H1 (cell line): ENCODE data around the gene TMPRSS11E. TPM values are rescaled to one million over a fixed set of nuclear protein-coding genes. Genes with fewer than 3 reads are reported as not detected.

ENCODE experiments used
- BACH1 ChIP-seq: IDR thresholded peaks from 2 replicates; pipeline ENCODE4 v1.6.1; 2012; ENCODE audit warnings: low read length, improper control_type of control experiment
- EP300 ChIP-seq, 2 experiments: IDR thresholded peaks; 1 replicate in 1 of 2; 2 replicates in 1 of 2; pipeline ENCODE4 v1.6.1; 2011 to 2012; ENCODE audit warnings: low read depth in 2 of 2, low read length in 2 of 2, mild to moderate bottlenecking in 2 of 2, borderline replicate concordance in 1 of 2, inconsistent platforms in 1 of 2, moderate library complexity in 1 of 2
- SIX5 ChIP-seq: IDR thresholded peaks from 2 replicates; pipeline ENCODE4 v1.6.1; 2011; ENCODE audit warnings: mild to moderate bottlenecking, low read depth, low read length
- SRF ChIP-seq: IDR thresholded peaks from 2 replicates; pipeline ENCODE4 v1.6.1; 2011; ENCODE audit warnings: mild to moderate bottlenecking, low read depth, low read length, moderate library complexity
- ZNF274 ChIP-seq: IDR thresholded peaks from 2 replicates; pipeline ENCODE4 v1.7.0; 2012; ENCODE audit warnings: low read length, borderline replicate concordance; ENCODE audit errors: extremely low read depth
- polyA plus RNA-seq, 7 experiments: library from polyadenylated mRNA; depleted of rRNA in 3 of 7; stranded (reverse) in 5 of 7; unstranded in 2 of 7; fragments of >200 nt in 5 of 7; fragments of 200-250 nt in 2 of 7; gene quantifications; 1 replicate in 5 of 7; 2 replicates in 1 of 7; 4 replicates in 1 of 7; pipeline versions ENCODE4 v1.2.1 to v1.2.3, GENCODE V29; 2011 to 2013; ENCODE audit warnings: missing spikeins in 2 of 7, mixed read lengths in 2 of 7
- total RNA-seq: library from RNA; stranded (reverse); fragmentation: NEBNext Ultra II Directional; extraction: Animal tissue kit (Norgen Biotek cat#: 25700); gene quantifications from 2 replicates; pipeline ENCODE4 v1.2.1, GENCODE V29; 2021
- TF ChIP-seq, protein P1 (sequence below), 3 experiments: IDR thresholded peaks; 1 replicate in 2 of 3; 2 replicates in 1 of 3; pipeline versions ENCODE4 v1.5.1 to v1.6.1; 2011; ENCODE audit warnings: low read length in 3 of 3, mild to moderate bottlenecking in 3 of 3, inconsistent platforms in 2 of 3, low read depth in 1 of 3, moderate library complexity in 1 of 3; ENCODE audit not compliant: insufficient read depth in 1 of 3; ENCODE audit errors: control extremely low read depth in 1 of 3

Gene TMPRSS11E
- total and polyA plus RNA-seq, 2 of the 8 experiments (the other 6 are each of a cell fraction or from before 2014, with no cell fraction given) = 0.38 to 0.71 TPM

DNA sequence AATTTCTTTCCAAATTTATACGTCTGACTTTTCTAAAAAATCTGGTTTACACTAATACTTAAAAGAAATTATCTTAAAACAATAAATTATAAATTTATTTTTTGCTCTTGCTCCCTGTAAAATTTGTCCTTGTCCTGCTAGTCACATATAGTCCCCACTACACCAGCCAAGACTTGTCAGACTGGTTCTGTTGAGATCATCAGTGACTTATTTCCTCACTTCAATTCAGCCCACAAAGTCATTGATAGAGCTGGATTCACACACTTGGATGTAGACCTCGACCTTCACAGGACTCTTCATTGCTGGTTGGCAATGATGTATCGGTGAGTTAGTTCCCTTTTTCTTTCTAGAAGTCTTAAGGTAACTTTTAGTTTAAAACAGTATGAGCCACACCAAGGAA is at the start of gene TMPRSS11E (continued):
- TF ChIP-seq, protein P1, sequence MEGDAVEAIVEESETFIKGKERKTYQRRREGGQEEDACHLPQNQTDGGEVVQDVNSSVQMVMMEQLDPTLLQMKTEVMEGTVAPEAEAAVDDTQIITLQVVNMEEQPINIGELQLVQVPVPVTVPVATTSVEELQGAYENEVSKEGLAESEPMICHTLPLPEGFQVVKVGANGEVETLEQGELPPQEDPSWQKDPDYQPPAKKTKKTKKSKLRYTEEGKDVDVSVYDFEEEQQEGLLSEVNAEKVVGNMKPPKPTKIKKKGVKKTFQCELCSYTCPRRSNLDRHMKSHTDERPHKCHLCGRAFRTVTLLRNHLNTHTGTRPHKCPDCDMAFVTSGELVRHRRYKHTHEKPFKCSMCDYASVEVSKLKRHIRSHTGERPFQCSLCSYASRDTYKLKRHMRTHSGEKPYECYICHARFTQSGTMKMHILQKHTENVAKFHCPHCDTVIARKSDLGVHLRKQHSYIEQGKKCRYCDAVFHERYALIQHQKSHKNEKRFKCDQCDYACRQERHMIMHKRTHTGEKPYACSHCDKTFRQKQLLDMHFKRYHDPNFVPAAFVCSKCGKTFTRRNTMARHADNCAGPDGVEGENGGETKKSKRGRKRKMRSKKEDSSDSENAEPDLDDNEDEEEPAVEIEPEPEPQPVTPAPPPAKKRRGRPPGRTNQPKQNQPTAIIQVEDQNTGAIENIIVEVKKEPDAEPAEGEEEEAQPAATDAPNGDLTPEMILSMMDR (IDR thresholded peaks at IDR 0.05; ENCODE audit: control extremely low read depth in 1 of 3, insufficient read depth in 1 of 3, low read depth in 1 of 3, low read length in 3 of 3) = no peak
- no peak for TF ChIP-seq SIX5
- TF ChIP-seq BACH1 = no peak
- TF ChIP-seq SRF = no peak
- TF ChIP-seq ZNF274 = no peak
- no peak for TF ChIP-seq EP300 (IDR thresholded peaks at IDR 0.05; ENCODE audit: borderline replicate concordance in 1 of 2, low read depth in 2 of 2, low read length in 2 of 2)
- TF ChIP-seq, all 59 proteins: peak for 0
